Esophagus squamous epithelium (tissue), 4 donors: Measurements from ENCODE around the gene PRKAR2B.

Source experiments
- POLR2A ChIP-seq, 4 donors: fragments of 450-650 bp; IDR thresholded peaks; one replicate each; pipeline ENCODE4 v1.6.1; 2017; ENCODE audit warnings: antibody characterized with exemption in 4 of 4, mild to moderate bottlenecking in 4 of 4, moderate library complexity in 3 of 4
- TF ChIP-seq, protein P1 (sequence below), 6 experiments: fragments of 450-650 bp in 4 of 6; fragments of 200-600 bp in 2 of 6; sonication (generic) in 2 of 6; IDR thresholded peaks; one replicate each; pipeline ENCODE4 v1.5.1; 2016 to 2019; ENCODE audit warnings: antibody characterized with exemption in 6 of 6, mild to moderate bottlenecking in 4 of 6, moderate library complexity in 4 of 6

DNA sequence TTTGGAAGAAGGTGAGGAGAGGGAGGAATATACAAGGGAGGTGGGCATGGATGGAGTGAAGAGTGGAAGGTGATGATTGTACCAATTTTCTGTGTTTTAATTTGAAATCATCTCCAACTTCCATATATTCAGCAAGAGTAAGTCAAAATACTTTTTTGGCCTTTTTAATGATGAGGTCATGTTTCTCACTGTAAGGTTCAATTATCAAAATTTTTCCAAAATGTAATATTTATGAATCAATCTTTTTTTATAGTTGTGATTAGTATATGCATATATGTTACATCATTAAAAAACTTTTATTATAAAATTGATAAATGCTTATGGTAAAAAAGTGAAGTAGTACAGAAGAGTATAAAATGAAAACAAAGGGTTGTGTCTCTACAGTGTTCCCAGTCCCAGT lies 40.7 kb downstream of the PRKAR2B start:
- TF ChIP-seq, protein P1, sequence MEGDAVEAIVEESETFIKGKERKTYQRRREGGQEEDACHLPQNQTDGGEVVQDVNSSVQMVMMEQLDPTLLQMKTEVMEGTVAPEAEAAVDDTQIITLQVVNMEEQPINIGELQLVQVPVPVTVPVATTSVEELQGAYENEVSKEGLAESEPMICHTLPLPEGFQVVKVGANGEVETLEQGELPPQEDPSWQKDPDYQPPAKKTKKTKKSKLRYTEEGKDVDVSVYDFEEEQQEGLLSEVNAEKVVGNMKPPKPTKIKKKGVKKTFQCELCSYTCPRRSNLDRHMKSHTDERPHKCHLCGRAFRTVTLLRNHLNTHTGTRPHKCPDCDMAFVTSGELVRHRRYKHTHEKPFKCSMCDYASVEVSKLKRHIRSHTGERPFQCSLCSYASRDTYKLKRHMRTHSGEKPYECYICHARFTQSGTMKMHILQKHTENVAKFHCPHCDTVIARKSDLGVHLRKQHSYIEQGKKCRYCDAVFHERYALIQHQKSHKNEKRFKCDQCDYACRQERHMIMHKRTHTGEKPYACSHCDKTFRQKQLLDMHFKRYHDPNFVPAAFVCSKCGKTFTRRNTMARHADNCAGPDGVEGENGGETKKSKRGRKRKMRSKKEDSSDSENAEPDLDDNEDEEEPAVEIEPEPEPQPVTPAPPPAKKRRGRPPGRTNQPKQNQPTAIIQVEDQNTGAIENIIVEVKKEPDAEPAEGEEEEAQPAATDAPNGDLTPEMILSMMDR (IDR thresholded peaks at IDR 0.05) = no peak
- no peak for TF ChIP-seq POLR2A (IDR thresholded peaks at IDR 0.05)
